Neural cell (in vitro differentiated cells): ENCODE measurements around the gene KCNMB2.
"Not testable (repeated sequence)": the region's sequence is repeated elsewhere in the genome, so short reads cannot be mapped to it uniquely, and the experiment has no call there.

Experiments used
- EP300 ChIP-seq: fragments of 450-650 bp; conservative IDR thresholded peaks from 2 replicates; pipeline ENCODE4 v1.6.1; 2014; ENCODE audit warnings: antibody characterized with exemption, mild to moderate bottlenecking, moderate library complexity; ENCODE audit not compliant: poor library complexity, severe bottlenecking
- EZH2 ChIP-seq: fragments of 200-600, 300-800 bp; shearing (Covaris generic), sonication (generic); IDR thresholded peaks from 2 replicates; pipeline ENCODE4 v1.6.1; 2014; ENCODE audit warnings: antibody characterized with exemption, low read length, borderline replicate concordance, mild to moderate bottlenecking; ENCODE audit not compliant: insufficient read depth, poor library complexity, severe bottlenecking
- POLR2AphosphoS5 ChIP-seq: IDR thresholded peaks from 2 replicates; pipeline ENCODE4 v1.6.1; 2012
- TAF1 ChIP-seq: IDR thresholded peaks from 2 replicates; pipeline ENCODE4 v1.6.1; 2012; ENCODE audit warnings: low read depth
- TF ChIP-seq, protein P1 (sequence below): fragments of 450-650 bp; IDR thresholded peaks from 2 replicates; pipeline ENCODE4 v1.5.1; 2014; ENCODE audit warnings: antibody characterized with exemption, mild to moderate bottlenecking, moderate library complexity; ENCODE audit not compliant: poor library complexity, severe bottlenecking
- TF ChIP-seq, protein P2 (sequence below): IDR thresholded peaks from 2 replicates; pipeline ENCODE4 v1.6.1; 2012; ENCODE audit warnings: borderline replicate concordance

DNA sequence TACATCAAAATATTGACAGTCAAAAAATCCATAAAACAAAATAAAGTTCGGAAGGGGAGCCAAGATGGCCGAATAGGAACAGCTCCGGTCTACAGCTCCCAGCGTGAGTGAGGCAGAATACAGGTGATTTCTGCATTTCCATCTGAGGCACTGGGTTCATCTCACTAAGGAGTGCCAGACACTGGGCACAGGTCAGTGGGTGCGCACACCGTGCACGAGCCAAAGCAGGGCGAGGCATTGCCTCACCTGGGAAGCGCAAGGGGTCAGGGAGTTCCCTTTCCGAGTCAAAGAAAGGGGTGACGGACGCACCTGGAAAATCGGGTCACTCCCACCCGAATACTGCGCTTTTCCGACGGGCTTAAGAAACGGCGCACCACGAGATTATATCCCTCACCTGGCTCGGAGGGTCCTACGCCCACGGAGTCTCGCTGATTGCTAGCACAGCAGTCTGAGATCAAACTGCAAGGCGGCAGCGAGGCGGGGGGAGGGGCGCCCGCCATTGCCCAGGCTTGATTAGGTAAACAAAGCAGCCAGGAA lies 323.7 kb downstream of the KCNMB2 start:
- not testable (repeated sequence) for TF ChIP-seq EZH2, EP300, POLR2AphosphoS5, TAF1
- TF ChIP-seq, protein P1, sequence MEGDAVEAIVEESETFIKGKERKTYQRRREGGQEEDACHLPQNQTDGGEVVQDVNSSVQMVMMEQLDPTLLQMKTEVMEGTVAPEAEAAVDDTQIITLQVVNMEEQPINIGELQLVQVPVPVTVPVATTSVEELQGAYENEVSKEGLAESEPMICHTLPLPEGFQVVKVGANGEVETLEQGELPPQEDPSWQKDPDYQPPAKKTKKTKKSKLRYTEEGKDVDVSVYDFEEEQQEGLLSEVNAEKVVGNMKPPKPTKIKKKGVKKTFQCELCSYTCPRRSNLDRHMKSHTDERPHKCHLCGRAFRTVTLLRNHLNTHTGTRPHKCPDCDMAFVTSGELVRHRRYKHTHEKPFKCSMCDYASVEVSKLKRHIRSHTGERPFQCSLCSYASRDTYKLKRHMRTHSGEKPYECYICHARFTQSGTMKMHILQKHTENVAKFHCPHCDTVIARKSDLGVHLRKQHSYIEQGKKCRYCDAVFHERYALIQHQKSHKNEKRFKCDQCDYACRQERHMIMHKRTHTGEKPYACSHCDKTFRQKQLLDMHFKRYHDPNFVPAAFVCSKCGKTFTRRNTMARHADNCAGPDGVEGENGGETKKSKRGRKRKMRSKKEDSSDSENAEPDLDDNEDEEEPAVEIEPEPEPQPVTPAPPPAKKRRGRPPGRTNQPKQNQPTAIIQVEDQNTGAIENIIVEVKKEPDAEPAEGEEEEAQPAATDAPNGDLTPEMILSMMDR, result not testable (repeated sequence)
- TF ChIP-seq, protein P2, sequence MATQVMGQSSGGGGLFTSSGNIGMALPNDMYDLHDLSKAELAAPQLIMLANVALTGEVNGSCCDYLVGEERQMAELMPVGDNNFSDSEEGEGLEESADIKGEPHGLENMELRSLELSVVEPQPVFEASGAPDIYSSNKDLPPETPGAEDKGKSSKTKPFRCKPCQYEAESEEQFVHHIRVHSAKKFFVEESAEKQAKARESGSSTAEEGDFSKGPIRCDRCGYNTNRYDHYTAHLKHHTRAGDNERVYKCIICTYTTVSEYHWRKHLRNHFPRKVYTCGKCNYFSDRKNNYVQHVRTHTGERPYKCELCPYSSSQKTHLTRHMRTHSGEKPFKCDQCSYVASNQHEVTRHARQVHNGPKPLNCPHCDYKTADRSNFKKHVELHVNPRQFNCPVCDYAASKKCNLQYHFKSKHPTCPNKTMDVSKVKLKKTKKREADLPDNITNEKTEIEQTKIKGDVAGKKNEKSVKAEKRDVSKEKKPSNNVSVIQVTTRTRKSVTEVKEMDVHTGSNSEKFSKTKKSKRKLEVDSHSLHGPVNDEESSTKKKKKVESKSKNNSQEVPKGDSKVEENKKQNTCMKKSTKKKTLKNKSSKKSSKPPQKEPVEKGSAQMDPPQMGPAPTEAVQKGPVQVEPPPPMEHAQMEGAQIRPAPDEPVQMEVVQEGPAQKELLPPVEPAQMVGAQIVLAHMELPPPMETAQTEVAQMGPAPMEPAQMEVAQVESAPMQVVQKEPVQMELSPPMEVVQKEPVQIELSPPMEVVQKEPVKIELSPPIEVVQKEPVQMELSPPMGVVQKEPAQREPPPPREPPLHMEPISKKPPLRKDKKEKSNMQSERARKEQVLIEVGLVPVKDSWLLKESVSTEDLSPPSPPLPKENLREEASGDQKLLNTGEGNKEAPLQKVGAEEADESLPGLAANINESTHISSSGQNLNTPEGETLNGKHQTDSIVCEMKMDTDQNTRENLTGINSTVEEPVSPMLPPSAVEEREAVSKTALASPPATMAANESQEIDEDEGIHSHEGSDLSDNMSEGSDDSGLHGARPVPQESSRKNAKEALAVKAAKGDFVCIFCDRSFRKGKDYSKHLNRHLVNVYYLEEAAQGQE, result not testable (repeated sequence)
